Measurements from ENCODE around the gene SLIT1. TPM values are rescaled to one million over a fixed set of nuclear protein-coding genes. Genes with fewer than 3 reads are reported as not detected.
"Not testable (repeated sequence)": the region's sequence is repeated elsewhere in the genome, so short reads cannot be mapped to it uniquely, and the experiment has no call there.

SLIT1 gene
- total RNA-seq, 2 experiments from 2014 or later = 0.59 to 1.5 TPM

- no peaks in the 10 kb centered on the region for H3K9me3 Mint-ChIP-seq (ENCODE audit: low read depth)
- H3K27me3 Mint-ChIP-seq = peaks cover 7% of the 10 kb centered on the region
- H3K36me3 Mint-ChIP-seq = no peaks in the 10 kb centered on the region
- CTCF ChIA-PET = interaction anchor here (0.6 to 5.9 kb wide), 54 partner anchors 9 to 601 kb away, joined by 3 to 89 read pairs (median 4); no protein-coding TSS in a partner anchor
- DNase-seq (peak; percentile 79), ATAC-seq (peak; percentile 90)
- peak overlapping the region; percentile 7 for H3K4me3 Mint-ChIP-seq
- H3K27ac Mint-ChIP-seq = no peak overlapping the region
- peaks cover 6% of the 10 kb centered on the region for H3K4me1 Mint-ChIP-seq
These were observed 148.1 kb downstream of the SLIT1 start for GRCh38 chr10:97037365-97038361.

- H3K27ac Mint-ChIP-seq = no peak overlapping the region
- H3K4me1 Mint-ChIP-seq = peaks cover 6% of the 10 kb centered on the region
- DNase-seq = no peak
- no peak for ATAC-seq
- CTCF ChIA-PET = interaction anchor here (1.5 to 5.9 kb wide), 7 partner anchors 11 to 200 kb away, joined by 5 to 89 read pairs (median 20); no protein-coding TSS in a partner anchor
- peaks cover 10% of the 10 kb centered on the region for H3K27me3 Mint-ChIP-seq
- H3K4me3 Mint-ChIP-seq = no peak overlapping the region
- H3K9me3 Mint-ChIP-seq (ENCODE audit: low read depth) = no peaks in the 10 kb centered on the region
- H3K36me3 Mint-ChIP-seq = no peaks in the 10 kb centered on the region
These were observed 150.6 kb downstream of the SLIT1 start for GRCh38 chr10:97034958-97035769.

- no peaks in the 10 kb centered on the region for H3K36me3 Mint-ChIP-seq
- H3K27ac Mint-ChIP-seq = no peak overlapping the region
- peaks cover 11% of the 10 kb centered on the region for H3K27me3 Mint-ChIP-seq
- CTCF ChIA-PET = interaction anchor here (5.5 to 5.9 kb wide), 2 partner anchors 10 to 175 kb away, joined by 56 to 89 read pairs; no protein-coding TSS in a partner anchor
- H3K9me3 Mint-ChIP-seq (ENCODE audit: low read depth) = no peaks in the 10 kb centered on the region
- DNase-seq = no peak
- no peak overlapping the region for H3K4me3 Mint-ChIP-seq
- no peak for ATAC-seq
- H3K4me1 Mint-ChIP-seq = peaks cover 6% of the 10 kb centered on the region
These were observed 151.5 kb downstream of the SLIT1 start for GRCh38 chr10:97034301-97034700.

GRCh38 chr10:97033841-97034240, 151.9 kb downstream of the SLIT1 start:
- ATAC-seq; H3K27ac Mint-ChIP-seq; H3K9me3 Mint-ChIP-seq (ENCODE audit: low read depth); H3K4me1 Mint-ChIP-seq; H3K36me3 Mint-ChIP-seq; H3K4me3 Mint-ChIP-seq; DNase-seq: not testable (repeated sequence)
- CTCF ChIA-PET = interaction anchor here (1.2 to 5.5 kb wide), 2 partner anchors 9 to 175 kb away, joined by 5 to 56 read pairs; no protein-coding TSS in a partner anchor
- peaks cover 14% of the 10 kb centered on the region for H3K27me3 Mint-ChIP-seq

GRCh38 chr10:97032624-97033023, 153.1 kb downstream of the SLIT1 start:
- no peak for DNase-seq
- Mint-ChIP-seq H3K9me3 (ENCODE audit: low read depth) (no peaks in the 10 kb centered on the region), H3K27me3 (peaks cover 23% of the 10 kb centered on the region), H3K4me3 (no peak overlapping the region), H3K27ac (no peak overlapping the region), H3K36me3 (no peaks in the 10 kb centered on the region), H3K4me1 (peaks cover 5% of the 10 kb centered on the region)
- CTCF ChIA-PET = no interaction called here
- no peak for ATAC-seq

- Mint-ChIP-seq H3K4me3 (no peak overlapping the region), H3K9me3 (ENCODE audit: low read depth) (no peaks in the 10 kb centered on the region), H3K4me1 (no peaks in the 10 kb centered on the region), H3K27me3 (peaks cover 28% of the 10 kb centered on the region), H3K27ac (no peak overlapping the region), H3K36me3 (no peaks in the 10 kb centered on the region)
- no peak for DNase-seq
- ATAC-seq = no peak
- CTCF ChIA-PET = no interaction called here
These were observed 154.3 kb downstream of the SLIT1 start for GRCh38 chr10:97031459-97031858.

DNA sequence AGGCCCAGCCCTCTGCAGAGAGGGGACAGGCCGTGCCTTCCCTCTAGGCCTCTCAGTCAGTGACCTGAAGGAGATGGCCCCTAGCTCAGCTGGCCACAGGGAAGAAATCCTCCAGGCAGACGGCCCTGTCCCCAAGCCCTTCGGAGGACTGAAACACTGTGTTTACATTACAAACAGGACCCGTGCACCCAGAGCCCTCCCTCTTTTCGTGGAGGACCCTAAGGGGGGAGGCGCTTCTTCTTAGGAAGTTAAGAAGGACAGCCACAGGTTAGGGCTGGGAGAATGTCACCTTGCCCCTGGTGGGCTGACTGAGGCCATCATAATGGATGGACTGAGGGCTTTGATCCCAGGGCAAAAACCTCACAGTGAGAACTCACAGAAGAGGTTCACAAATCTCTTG, 154.9 kb downstream of the SLIT1 start:
- Mint-ChIP-seq H3K27ac (no peak overlapping the region), H3K4me3 (no peak overlapping the region), H3K9me3 (ENCODE audit: low read depth) (no peaks in the 10 kb centered on the region), H3K27me3 (peaks cover 28% of the 10 kb centered on the region), H3K36me3 (no peaks in the 10 kb centered on the region), H3K4me1 (no peaks in the 10 kb centered on the region)
- CTCF ChIA-PET = interaction anchor here (1.2 kb wide), 1 partner anchor 51 kb away, joined by 3 read pairs; no protein-coding TSS in a partner anchor
- DNase-seq (no peak), ATAC-seq (no peak)

DNA sequence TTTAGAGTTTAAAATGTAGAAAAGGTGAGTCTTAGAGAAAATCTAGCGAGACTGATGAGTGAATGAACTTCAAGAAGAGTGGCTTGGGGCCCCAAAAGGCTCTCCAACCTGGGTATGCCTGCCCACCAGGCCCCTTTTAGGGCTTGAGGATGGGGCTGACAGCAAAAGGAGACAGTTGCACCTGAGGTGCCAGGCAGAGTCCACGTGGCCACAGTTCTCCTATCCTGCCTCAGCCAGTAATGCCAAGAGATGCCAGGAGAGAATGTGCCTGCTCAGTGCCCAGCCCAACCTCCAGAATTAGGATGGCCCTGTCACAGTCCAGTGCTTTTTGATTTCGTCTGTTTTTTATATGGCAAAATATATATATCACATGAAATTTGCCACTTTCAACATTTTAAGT, 156.5 kb downstream of the SLIT1 start:
- CTCF ChIA-PET = interaction anchor here (0.8 kb wide), 1 partner anchor 8 kb away, joined by 4 read pairs; no protein-coding TSS in a partner anchor
- peaks cover 28% of the 10 kb centered on the region for H3K27me3 Mint-ChIP-seq
- H3K4me3 Mint-ChIP-seq = no peak overlapping the region
- no peaks in the 10 kb centered on the region for H3K36me3 Mint-ChIP-seq
- no peaks in the 10 kb centered on the region for H3K9me3 Mint-ChIP-seq (ENCODE audit: low read depth)
- H3K4me1 Mint-ChIP-seq = no peaks in the 10 kb centered on the region
- ATAC-seq (no peak), DNase-seq (no peak)
- no peak overlapping the region for H3K27ac Mint-ChIP-seq

DNA sequence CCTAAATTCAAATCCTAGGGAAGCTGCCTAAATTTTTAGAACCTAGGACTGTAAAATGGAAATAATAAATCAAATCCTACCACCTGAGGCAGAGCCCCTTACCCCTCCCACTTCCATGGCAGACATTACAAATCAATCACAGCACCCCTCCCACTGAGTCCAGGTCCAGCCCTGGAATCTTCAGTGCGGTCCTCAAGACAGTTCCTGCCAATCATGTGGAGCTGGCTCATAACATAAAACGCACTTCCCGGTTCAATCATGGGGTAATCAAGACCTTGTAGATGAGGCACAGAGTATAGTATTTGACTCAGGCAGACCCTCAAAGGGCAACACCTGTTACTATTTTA, 157.0 kb downstream of the SLIT1 start:
- no peak for ATAC-seq
- Mint-ChIP-seq H3K27ac (no peak overlapping the region), H3K9me3 (ENCODE audit: low read depth) (no peaks in the 10 kb centered on the region), H3K4me3 (no peak overlapping the region), H3K36me3 (no peaks in the 10 kb centered on the region), H3K27me3 (peaks cover 28% of the 10 kb centered on the region), H3K4me1 (no peaks in the 10 kb centered on the region)
- no peak for DNase-seq
- CTCF ChIA-PET = interaction anchor here (0.8 to 1.9 kb wide), 2 partner anchors 8 to 182 kb away, joined by 4 to 9 read pairs; no protein-coding TSS in a partner anchor

DNA sequence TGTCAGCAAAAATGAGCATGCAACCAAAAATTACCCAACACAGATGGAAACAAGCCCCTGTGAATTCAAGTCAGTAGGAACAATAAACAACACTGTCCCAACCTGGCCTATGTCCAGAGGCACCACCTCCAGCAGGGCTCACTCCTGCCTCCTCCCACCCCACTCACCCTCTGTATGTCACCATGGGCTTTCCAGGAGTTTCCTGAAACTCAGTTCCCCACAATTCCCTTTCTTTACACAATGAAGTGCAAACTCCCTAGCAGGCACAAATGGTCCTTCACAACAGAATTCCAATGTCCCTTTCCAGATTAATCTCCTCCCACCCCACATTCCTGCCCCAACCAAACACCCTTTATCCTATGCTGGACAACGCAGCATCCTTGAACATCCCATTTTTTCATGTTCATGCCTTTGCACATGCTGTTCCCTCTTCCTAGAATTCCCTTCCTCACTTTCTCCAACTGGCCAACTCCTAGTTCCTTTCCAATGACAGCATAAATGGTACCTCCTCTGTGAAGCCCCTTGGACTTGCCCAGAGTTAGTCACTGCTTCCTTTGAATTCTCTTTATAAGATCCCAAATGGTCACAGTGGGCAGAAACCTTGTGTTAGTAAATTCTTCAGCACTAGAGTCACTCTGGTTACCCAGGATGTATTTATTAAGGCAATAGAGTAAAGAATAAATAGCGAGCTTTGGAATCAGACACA, 157.5 kb downstream of the SLIT1 start:
- CTCF ChIA-PET = interaction anchor here (0.8 to 9.0 kb wide), 5 partner anchors 9 to 385 kb away, joined by 3 to 89 read pairs (median 4); no protein-coding TSS in a partner anchor
- peaks cover 24% of the 10 kb centered on the region for H3K27me3 Mint-ChIP-seq
- H3K27ac Mint-ChIP-seq = no peak overlapping the region
- no peak overlapping the region for H3K4me3 Mint-ChIP-seq
- H3K36me3 Mint-ChIP-seq = no peaks in the 10 kb centered on the region
- no peaks in the 10 kb centered on the region for H3K9me3 Mint-ChIP-seq (ENCODE audit: low read depth)
- ATAC-seq = no peak
- no peaks in the 10 kb centered on the region for H3K4me1 Mint-ChIP-seq
- no peak for DNase-seq

GRCh38 chr10:97025613-97026242, 160.0 kb downstream of the SLIT1 start:
- Mint-ChIP-seq H3K4me1 (peaks cover 16% of the 10 kb centered on the region), H3K36me3 (no peaks in the 10 kb centered on the region), H3K4me3 (no peak overlapping the region), H3K9me3 (ENCODE audit: low read depth) (no peaks in the 10 kb centered on the region), H3K27ac (no peak overlapping the region), H3K27me3 (peaks cover 20% of the 10 kb centered on the region)
- DNase-seq = peak; percentile 69
- peak; percentile 77 for ATAC-seq
- CTCF ChIA-PET = interaction anchor here (0.6 to 9.0 kb wide), 38 partner anchors 10 to 629 kb away, joined by 3 to 89 read pairs (median 4); partner anchors contain the start of gene TLL2

Measured in activated CD8-positive, alpha-beta memory T cell treated with anti-CD3 and anti-CD28 coated beads, Interleukin-2, amount 10 ng/mL, durations not matched to agents 7 days and 5 days (primary cell).